Fibroblast of villous mesenchyme (primary cell): ENCODE data around the gene CENPM. TPM values are rescaled to one million over a fixed set of nuclear protein-coding genes. Genes with fewer than 3 reads are reported as not detected.

ENCODE experiments used
- DNase-seq: peaks from one replicate; pipeline ENCODE4 v3.0.0-alpha.2; 2010; ENCODE audit warnings: low read depth
- H3K4me3 ChIP-seq: 2 replicates; pipeline ENCODE4 v1.5.1; 2011; ENCODE audit warnings: low read depth, mild to moderate bottlenecking, low read length
- CTCF ChIP-seq: IDR thresholded peaks from 2 replicates; pipeline ENCODE4 v1.5.1; 2012; ENCODE audit warnings: low read depth, mild to moderate bottlenecking, low read length; ENCODE audit not compliant: insufficient read depth
- total RNA-seq: library from RNA; depleted of rRNA; stranded (reverse); fragments of >200 nt; gene quantifications from 2 replicates; pipeline ENCODE4 v1.2.3, GENCODE V29; 2012

CENPM gene
- total RNA-seq, 1 donor: 14.2 TPM

GRCh38 chr22:41975299-41976069 is 28.5 kb upstream of the CENPM start:
- DNase-seq: no peak
- no peak for TF ChIP-seq CTCF
- no peak overlapping the region for H3K4me3 ChIP-seq

- no peak overlapping the region for H3K4me3 ChIP-seq
- TF ChIP-seq CTCF: no peak
- DNase-seq: no peak
Observed at GRCh38 chr22:41974691-41975290, 27.8 kb upstream of the CENPM start.

GRCh38 chr22:41971431-41971830 is 24.5 kb upstream of the CENPM start:
- TF ChIP-seq CTCF: no peak
- no peak for DNase-seq
- H3K4me3 ChIP-seq: no peak overlapping the region

GRCh38 chr22:41970601-41971000 is 23.6 kb upstream of the CENPM start:
- no peak for DNase-seq
- no peak overlapping the region for H3K4me3 ChIP-seq
- no peak for TF ChIP-seq CTCF

- no peak for DNase-seq
- no peak for TF ChIP-seq CTCF
- H3K4me3 ChIP-seq: no peak within 1 kb of the TSS
Observed at GRCh38 chr22:41969110-41969646, 22.2 kb upstream of the CENPM start, which contains the start of gene SEPTIN3. Gene SEPTIN3, plus strand, starts transcription at chr22:41969443. Its CDS starts 2,050 bp downstream, at chr22:41971493.

GRCh38 chr22:41968601-41969000 is 21.6 kb upstream of the CENPM start:
- TF ChIP-seq CTCF: no peak
- DNase-seq: no peak
- H3K4me3 ChIP-seq: no peak overlapping the region
